HL-60/S4 (cell line): Measurements from ENCODE around the gene GTPBP3.

ENCODE experiments used
- in situ Hi-C: fragments of 300-500 bp; cut with MboI; formaldehyde crosslinking; loops from 2 replicates; pipeline ENCODE4 v1.14.3; 2022; ENCODE audit warnings: low sequenced_read_pairs

The GTPBP3 gene

GRCh38 chr19:17309198-17309964 lies 28.0 kb upstream of the GTPBP3 start, which contains the start of gene DDA1:
TSS of gene DDA1 (plus strand) at chr19:17309563. CDS start at chr19:17309655, 92 bp downstream.
- in situ Hi-C loops: no loop called here

- in situ Hi-C loops: no loop called here
Observed at GRCh38 chr19:17309965-17310461, 27.3 kb upstream of the GTPBP3 start.

GRCh38 chr19:17311455-17312188 lies 25.7 kb upstream of the GTPBP3 start:
- in situ Hi-C loops: no loop called here

GRCh38 chr19:17312189-17313113 lies 24.9 kb upstream of the GTPBP3 start:
- in situ Hi-C loops: no loop called here

- in situ Hi-C loops: no loop called here
Observed at GRCh38 chr19:17314007-17314593, 23.3 kb upstream of the GTPBP3 start.

- in situ Hi-C loops: no loop called here
Observed at GRCh38 chr19:17318966-17319365, 18.4 kb upstream of the GTPBP3 start.

GRCh38 chr19:17319473-17320238 lies 17.7 kb upstream of the GTPBP3 start:
- in situ Hi-C loops: no loop called here

- in situ Hi-C loops: no loop called here
Observed at GRCh38 chr19:17320435-17320834, 16.9 kb upstream of the GTPBP3 start.

- in situ Hi-C loops: no loop called here
Observed at GRCh38 chr19:17321655-17322489, 15.5 kb upstream of the GTPBP3 start.

- in situ Hi-C loops: no loop called here
Observed at GRCh38 chr19:17322854-17323253, 14.5 kb upstream of the GTPBP3 start.

- in situ Hi-C loops: no loop called here
Observed at GRCh38 chr19:17323300-17323963, 13.9 kb upstream of the GTPBP3 start.

GRCh38 chr19:17323964-17324332 lies 13.4 kb upstream of the GTPBP3 start:
- in situ Hi-C loops: no loop called here

- in situ Hi-C loops: no loop called here
Observed at GRCh38 chr19:17324357-17325114, 12.8 kb upstream of the GTPBP3 start.

GRCh38 chr19:17325133-17325532 lies 12.2 kb upstream of the GTPBP3 start:
- in situ Hi-C loops: no loop called here

GRCh38 chr19:17325881-17326594 lies 11.3 kb upstream of the GTPBP3 start:
- in situ Hi-C loops: no loop called here

- in situ Hi-C loops: no loop called here
Observed at GRCh38 chr19:17326595-17326966, 10.8 kb upstream of the GTPBP3 start.

- in situ Hi-C loops: no loop called here
Observed at GRCh38 chr19:17327068-17327653, 10.2 kb upstream of the GTPBP3 start.
